GM21447 (cell line): ENCODE measurements around the gene USP17L20.
"Not testable (repeated sequence)": the region's sequence is repeated elsewhere in the genome, so short reads cannot be mapped to it uniquely, and the experiment has no call there.

Source experiments
- ATAC-seq: cut with Tn5 transposase; IDR thresholded peaks from one replicate; pipeline ENCODE4 v1.9.1; 2021; ENCODE audit not compliant: unreplicated experiment

Gene USP17L20, protein sequence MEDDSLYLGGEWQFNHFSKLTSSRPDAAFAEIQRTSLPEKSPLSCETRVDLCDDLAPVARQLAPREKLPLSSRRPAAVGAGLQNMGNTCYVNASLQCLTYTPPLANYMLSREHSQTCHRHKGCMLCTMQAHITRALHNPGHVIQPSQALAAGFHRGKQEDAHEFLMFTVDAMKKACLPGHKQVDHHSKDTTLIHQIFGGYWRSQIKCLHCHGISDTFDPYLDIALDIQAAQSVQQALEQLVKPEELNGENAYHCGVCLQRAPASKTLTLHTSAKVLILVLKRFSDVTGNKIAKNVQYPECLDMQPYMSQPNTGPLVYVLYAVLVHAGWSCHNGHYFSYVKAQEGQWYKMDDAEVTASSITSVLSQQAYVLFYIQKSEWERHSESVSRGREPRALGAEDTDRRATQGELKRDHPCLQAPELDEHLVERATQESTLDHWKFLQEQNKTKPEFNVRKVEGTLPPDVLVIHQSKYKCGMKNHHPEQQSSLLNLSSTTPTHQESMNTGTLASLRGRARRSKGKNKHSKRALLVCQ

DNA sequence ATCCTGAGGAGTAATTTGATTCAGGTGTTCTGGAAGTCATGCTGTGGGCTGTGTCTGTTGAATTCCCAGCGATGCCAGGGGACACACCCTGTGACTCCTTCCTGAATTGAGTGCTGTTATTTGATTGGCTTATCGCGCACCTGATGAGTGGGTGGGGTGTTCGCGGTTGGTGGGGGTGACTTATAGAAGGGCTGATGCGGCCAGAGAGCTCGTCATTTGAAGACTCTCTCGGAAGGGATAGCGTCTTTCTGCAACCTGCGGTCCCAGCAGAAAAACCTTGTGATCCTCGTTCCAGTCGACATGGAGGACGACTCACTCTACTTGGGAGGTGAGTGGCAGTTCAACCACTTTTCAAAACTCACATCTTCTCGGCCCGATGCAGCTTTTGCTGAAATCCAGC is at the start of gene USP17L20:
Gene USP17L20, plus strand, starts transcription at position 301 of the 400 bp plus-strand sequence. Its CDS starts 0 bp downstream, at position 301.
- ATAC-seq, result not testable (repeated sequence)

DNA sequence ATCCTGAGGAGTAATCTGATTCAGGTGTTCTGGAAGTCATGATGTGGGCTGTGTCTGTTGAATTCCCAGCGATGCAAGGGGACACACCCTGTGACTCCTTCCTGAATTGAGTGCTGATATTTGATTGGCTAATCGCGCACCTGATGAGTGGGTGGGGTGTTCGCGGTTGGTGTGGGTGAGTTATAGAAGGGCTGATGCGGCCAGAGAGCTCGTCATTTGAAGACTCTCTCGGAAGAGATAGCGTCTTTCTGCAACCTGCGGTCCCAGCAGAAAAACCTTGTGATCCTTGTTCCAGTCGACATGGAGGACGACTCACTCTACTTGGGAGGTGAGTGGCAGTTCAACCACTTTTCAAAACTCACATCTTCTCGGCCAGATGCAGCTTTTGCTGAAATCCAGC is 47.6 kb upstream of the USP17L20 start, which contains the start of gene USP17L10:
Gene USP17L10, plus strand, starts transcription at position 301 of the 400 bp plus-strand sequence. Its CDS starts 0 bp downstream, at position 301.
- ATAC-seq, result not testable (repeated sequence)

DNA sequence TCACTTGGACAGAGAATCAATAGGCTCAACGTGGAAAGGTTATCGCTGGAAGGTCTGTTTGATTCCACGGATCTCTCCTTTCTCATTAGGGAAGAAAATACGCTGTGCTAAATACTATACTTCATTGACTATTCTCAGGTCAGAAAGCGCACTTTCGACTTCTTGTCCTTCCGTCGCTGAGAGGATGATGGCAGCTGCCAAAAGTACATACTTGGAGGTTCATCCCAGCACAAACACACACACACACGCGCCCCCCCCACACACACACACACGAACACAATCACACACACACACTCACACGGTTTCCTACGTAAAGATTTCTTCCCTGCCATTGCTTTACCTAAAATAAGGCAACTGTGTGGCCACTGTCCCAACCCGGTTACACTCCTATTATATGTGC is 43.2 kb upstream of the USP17L20 start:
- not testable (repeated sequence) for ATAC-seq

DNA sequence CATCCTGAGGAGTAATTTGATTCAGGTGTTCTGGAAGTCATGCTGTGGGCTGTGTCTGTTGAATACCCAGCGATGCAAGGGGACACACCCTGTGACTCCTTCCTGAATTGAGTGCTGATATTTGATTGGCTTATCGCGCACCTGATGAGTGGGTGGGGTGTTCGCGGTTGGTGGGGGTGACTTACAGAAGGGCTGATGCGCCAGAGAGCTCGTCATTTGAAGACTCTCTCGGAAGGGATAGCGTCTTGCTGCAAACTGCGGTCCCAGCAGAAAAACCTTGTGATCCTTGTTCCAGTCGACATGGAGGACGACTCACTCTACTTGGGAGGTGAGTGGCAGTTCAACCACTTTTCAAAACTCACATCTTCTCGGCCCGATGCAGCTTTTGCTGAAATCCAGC is 42.8 kb upstream of the USP17L20 start, which contains the start of gene USP17L11:
Gene USP17L11, plus strand, starts transcription at position 301 of the 400 bp plus-strand sequence. Its CDS starts 0 bp downstream, at position 301.
- not testable (repeated sequence) for ATAC-seq

DNA sequence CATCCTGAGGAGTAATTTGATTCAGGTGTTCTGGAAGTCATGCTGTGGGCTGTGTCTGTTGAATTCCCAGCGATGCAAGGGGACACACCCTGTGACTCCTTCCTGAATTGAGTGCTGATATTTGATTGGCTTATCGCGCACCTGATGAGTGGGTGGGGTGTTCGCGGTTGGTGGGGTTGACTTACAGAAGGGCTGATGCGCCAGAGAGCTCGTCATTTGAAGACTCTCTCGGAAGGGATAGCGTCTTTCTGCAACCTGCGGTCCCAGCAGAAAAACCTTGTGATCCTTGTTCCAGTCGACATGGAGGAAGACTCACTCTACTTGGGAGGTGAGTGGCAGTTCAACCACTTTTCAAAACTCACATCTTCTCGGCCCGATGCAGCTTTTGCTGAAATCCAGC is 38.1 kb upstream of the USP17L20 start, which contains the start of gene USP17L12:
Gene USP17L12, plus strand, starts transcription at position 301 of the 400 bp plus-strand sequence. Its CDS starts 0 bp downstream, at position 301.
- not testable (repeated sequence) for ATAC-seq

DNA sequence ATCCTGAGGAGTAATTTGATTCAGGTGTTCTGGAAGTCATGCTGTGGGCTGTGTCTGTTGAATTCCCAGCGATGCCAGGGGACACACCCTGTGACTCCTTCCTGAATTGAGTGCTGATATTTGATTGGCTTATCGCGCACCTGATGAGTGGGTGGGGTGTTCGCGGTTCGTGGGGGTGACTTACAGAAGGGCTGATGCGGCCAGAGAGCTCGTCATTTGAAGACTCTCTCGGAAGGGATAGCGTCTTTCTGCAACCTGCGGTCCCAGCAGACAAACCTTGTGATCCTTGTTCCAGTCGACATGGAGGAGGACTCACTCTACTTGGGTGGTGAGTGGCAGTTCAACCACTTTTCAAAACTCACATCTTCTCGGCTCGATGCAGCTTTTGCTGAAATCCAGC is 33.3 kb upstream of the USP17L20 start, which contains the start of gene USP17L13:
Gene USP17L13, plus strand, starts transcription at position 301 of the 400 bp plus-strand sequence. Its CDS starts 0 bp downstream, at position 301.
- not testable (repeated sequence) for ATAC-seq

DNA sequence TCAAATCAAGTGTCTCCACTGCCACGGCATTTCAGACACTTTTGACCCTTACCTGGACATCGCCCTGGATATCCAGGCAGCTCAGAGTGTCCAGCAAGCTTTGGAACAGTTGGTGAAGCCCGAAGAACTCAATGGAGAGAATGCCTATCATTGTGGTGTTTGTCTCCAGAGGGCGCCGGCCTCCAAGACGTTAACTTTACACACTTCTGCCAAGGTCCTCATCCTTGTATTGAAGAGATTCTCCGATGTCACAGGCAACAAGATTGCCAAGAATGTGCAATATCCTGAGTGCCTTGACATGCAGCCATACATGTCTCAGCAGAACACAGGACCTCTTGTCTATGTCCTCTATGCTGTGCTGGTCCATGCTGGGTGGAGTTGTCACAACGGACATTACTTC is 27.7 kb upstream of the USP17L20 start:
- ATAC-seq, result not testable (repeated sequence)

DNA sequence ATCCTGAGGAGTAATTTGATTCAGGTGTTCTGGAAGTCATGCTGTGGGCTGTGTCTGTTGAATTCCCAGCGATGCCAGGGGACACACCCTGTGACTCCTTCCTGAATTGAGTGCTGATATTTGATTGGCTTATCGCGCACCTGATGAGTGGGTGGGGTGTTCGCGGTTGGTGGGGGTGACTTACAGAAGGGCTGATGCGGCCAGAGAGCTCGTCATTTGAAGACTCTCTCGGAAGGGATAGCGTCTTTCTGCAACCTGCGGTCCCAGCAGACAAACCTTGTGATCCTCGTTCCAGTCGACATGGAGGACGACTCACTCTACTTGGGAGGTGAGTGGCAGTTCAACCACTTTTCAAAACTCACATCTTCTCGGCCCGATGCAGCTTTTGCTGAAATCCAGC is 23.8 kb upstream of the USP17L20 start, which contains the start of gene USP17L15:
Gene USP17L15, plus strand, starts transcription at position 301 of the 400 bp plus-strand sequence. Its CDS starts 0 bp downstream, at position 301.
- not testable (repeated sequence) for ATAC-seq

DNA sequence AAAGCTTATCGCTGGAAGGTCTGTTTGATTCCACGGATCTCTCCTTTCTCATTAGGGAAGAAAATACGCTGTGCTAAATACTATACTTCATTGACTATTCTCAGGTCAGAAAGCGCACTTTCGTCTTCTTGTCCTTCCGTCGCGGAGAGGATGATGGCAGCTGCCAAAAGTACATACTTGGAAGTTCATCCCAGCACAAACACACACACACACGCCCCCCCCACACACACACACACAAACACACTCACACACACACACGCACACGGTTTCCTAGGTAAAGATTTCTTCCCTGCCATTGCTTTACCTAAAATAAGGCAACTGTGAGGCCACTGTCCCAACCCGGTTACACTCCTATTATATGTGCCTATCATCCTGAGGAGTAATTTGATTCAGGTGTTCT is 19.5 kb upstream of the USP17L20 start:
- ATAC-seq, result not testable (repeated sequence)

DNA sequence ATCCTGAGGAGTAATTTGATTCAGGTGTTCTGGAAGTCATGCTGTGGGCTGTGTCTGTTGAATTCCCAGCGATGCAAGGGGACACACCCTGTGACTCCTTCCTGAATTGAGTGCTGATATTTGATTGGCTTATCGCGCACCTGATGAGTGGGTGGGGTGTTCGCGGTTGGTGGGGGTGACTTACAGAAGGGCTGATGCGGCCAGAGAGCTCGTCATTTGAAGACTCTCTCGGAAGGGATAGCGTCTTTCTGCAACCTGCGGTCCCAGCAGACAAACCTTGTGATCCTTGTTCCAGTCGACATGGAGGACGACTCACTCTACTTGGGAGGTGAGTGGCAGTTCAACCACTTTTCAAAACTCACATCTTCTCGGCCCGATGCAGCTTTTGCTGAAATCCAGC is 14.3 kb upstream of the USP17L20 start, which contains the start of gene USP17L17:
Gene USP17L17, plus strand, starts transcription at position 301 of the 400 bp plus-strand sequence. Its CDS starts 0 bp downstream, at position 301.
- not testable (repeated sequence) for ATAC-seq

DNA sequence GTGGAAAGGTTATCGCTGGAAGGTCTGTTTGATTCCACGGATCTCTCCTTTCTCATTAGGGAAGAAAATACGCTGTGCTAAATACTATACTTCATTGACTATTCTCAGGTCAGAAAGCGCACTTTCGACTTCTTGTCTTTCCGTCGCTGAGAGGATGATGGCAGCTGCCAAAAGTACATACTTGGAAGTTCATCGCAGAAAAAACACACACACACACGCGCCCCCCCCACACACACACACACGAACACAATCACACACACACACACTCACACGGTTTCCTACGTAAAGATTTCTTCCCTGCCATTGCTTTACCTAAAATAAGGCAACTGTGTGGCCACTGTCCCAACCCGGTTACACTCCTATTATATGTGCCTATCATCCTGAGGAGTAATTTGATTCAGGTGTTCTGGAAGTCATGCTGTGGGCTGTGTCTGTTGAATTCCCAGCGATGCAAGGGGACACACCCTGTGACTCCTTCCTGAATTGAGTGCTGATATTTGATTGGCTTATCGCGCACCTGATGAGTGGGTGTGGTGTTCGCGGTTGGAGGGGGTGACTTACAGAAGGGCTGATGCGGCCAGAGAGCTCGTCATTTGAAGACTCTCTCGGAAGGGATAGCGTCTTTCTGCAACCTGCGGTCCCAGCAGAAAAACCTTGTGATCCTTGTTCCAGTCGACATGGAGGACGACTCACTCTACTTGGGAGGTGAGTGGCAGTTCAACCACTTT is 9.8 kb upstream of the USP17L20 start, which contains the start of gene USP17L18:
Gene USP17L18, plus strand, starts transcription at position 678 of the 728 bp plus-strand sequence. Its CDS starts 0 bp downstream, at position 678.
- ATAC-seq, result not testable (repeated sequence)

DNA sequence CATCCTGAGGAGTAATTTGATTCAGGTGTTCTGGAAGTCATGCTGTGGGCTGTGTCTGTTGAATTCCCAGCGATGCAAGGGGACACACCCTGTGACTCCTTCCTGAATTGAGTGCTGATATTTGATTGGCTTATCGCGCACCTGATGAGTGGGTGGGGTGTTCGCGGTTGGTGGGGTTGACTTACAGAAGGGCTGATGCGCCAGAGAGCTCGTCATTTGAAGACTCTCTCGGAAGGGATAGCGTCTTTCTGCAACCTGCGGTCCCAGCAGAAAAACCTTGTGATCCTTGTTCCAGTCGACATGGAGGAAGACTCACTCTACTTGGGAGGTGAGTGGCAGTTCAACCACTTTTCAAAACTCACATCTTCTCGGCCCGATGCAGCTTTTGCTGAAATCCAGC is 4.8 kb upstream of the USP17L20 start, which contains the start of gene USP17L19:
Gene USP17L19, plus strand, starts transcription at position 301 of the 400 bp plus-strand sequence. Its CDS starts 0 bp downstream, at position 301.
- ATAC-seq, result not testable (repeated sequence)

DNA sequence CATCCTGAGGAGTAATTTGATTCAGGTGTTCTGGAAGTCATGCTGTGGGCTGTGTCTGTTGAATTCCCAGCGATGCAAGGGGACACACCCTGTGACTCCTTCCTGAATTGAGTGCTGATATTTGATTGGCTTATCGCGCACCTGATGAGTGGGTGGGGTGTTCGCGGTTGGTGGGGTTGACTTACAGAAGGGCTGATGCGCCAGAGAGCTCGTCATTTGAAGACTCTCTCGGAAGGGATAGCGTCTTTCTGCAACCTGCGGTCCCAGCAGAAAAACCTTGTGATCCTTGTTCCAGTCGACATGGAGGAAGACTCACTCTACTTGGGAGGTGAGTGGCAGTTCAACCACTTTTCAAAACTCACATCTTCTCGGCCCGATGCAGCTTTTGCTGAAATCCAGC is 4.6 kb downstream of the USP17L20 start, which contains the start of gene USP17L21:
Gene USP17L21, plus strand, starts transcription at position 301 of the 400 bp plus-strand sequence. Its CDS starts 0 bp downstream, at position 301.
- not testable (repeated sequence) for ATAC-seq

DNA sequence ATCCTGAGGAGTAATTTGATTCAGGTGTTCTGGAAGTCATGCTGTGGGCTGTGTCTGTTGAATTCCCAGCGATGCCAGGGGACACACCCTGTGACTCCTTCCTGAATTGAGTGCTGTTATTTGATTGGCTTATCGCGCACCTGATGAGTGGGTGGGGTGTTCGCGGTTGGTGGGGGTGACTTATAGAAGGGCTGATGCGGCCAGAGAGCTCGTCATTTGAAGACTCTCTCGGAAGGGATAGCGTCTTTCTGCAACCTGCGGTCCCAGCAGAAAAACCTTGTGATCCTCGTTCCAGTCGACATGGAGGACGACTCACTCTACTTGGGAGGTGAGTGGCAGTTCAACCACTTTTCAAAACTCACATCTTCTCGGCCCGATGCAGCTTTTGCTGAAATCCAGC is 9.4 kb downstream of the USP17L20 start, which contains the start of gene USP17L22:
Gene USP17L22, plus strand, starts transcription at position 301 of the 400 bp plus-strand sequence. Its CDS starts 0 bp downstream, at position 301.
- not testable (repeated sequence) for ATAC-seq

DNA sequence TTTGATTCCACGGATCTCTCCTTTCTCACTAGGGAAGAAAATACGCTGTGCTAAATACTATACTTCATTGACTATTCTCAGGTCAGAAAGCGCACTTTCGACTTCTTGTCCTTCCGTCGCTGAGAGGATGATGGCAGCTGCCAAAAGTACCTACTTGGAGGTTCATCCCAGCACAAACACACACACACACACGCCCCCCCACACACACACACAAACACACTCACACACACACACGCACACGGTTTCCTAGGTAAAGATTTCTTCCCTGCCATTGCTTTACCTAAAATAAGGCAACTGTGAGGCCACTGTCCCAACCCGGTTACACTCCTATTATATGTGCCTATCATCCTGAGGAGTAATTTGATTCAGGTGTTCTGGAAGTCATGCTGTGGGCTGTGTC is 13.8 kb downstream of the USP17L20 start:
- not testable (repeated sequence) for ATAC-seq
